GM19468 (cell line): ENCODE data around the gene SPAG16.
"Not testable (repeated sequence)": the region's sequence is repeated elsewhere in the genome, so short reads cannot be mapped to it uniquely, and the experiment has no call there.

ENCODE experiments used
- ATAC-seq: cut with Tn5 transposase; IDR thresholded peaks from one replicate; pipeline ENCODE4 v1.9.1; 2021; ENCODE audit warnings: mild to moderate bottlenecking, moderate library complexity, moderate number of reproducible peaks; ENCODE audit not compliant: unreplicated experiment; ENCODE audit errors: extremely low read depth

Gene SPAG16

DNA sequence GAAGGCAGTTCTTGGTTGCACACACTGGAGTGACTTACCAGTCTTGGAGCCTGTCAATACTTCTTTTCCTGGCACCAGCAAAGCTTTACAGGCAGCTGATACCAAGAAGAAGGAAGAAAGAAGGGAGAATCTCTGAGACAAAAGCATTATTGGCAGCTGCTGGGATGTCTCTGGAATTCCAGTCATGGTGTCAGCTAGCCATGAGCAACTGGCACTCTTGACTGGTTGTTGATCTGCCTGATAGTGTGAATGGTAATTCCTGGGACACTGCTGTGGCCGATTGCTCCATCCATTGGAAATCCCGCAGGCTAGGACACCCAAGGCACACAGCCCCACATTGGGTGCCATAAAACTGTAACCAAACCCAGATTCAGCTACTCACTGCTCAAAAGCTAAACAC, 17.8 kb upstream of the SPAG16 start:
- no peak for ATAC-seq

DNA sequence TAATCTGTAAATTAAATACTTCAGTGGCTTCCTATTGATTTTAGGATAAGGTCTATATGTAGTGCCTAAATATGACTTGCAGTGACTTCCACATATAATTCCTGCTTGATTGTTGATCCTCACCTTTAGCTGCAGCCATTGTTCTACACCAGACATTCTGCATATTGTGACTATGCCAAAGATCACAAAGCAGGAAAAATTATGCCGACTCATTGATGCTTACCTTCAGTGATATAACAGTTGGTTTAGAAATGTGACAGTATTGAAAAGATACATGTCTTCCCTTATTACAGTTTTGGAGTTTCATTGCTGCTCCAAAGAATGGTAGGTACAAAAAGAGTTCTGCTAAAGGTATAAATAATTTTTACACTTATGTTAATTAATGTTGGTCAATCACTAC, 12.3 kb upstream of the SPAG16 start:
- ATAC-seq, result no peak

DNA sequence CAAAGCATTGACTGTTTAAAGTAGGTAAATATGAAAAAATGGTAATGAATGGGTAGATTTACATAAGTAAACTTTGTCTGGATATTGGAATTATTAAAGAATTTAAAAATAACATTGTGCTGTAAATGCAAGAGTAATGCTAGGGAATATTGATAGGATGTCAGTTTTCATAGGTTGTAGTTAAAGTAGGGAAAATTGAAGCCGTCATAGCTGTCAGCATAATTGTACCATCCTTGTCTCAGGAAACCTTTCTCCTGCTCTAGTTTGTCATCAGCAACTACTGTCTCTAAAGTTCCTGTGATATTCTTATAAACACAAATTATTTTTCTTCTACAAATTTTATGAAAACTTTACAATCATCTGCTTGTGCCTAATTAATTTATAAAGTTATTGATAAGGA, 10.1 kb upstream of the SPAG16 start:
- ATAC-seq, result no peak

DNA sequence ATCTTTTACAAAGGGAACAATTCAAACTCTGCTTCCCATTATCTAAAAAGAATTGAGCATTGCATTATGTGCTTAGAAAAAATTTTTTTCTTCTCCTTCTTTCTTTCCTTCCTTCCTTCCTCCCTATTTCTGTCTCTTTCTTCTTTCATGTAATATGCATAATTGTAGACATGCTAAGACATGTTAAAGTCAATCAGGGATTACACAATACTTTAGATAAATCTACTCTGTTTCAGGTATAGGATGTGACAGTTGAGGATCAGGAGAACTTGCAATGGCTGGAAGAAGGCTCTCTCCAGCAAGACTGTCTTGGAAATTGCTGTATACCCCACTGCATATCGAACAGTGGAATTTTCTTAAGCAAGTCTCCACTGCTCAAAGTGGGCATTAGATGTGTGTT, 9.0 kb upstream of the SPAG16 start:
- ATAC-seq, result no peak

DNA sequence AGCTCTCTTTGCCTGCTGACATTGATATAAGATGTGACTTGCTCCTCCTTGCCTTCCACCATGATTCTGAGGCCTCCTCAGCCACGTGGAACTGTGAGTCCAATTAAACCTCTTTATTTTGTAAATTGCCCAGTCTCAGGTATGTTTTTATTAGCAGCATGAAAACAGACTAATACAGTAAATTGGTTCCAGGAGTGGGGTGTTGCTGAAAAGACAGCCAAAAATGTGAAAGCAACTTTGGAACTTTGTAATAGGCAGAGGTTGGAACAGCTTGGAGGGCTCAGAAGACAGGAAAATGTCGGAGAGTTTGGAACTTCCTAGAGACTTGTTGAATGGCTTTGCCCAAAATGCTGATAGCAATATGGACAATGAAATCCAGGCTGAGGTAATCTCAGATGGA, 7.1 kb upstream of the SPAG16 start:
- not testable (repeated sequence) for ATAC-seq

DNA sequence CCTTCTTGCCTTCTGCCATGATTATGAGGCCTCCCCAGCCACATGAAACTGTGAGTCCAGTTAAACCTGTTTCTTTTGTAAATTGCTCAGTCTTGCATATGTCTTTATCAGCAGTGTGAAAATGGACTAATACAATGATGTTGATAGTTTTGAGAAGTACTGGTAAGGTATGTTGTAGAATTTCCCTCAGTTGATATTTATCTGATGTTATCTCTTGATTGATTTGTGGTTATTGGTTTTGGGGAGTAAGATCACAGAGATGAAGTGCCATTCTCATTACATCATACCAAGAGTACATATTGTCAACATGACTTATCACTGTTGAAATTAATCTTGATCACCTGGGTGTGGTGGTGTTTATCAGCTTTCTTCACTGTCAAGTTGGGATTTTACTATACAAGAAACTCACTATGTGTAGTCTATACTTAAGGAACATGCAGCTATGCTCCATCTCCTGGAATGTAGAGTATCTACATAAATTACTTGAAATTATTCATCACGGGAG, 5.1 kb upstream of the SPAG16 start:
- no peak for ATAC-seq

DNA sequence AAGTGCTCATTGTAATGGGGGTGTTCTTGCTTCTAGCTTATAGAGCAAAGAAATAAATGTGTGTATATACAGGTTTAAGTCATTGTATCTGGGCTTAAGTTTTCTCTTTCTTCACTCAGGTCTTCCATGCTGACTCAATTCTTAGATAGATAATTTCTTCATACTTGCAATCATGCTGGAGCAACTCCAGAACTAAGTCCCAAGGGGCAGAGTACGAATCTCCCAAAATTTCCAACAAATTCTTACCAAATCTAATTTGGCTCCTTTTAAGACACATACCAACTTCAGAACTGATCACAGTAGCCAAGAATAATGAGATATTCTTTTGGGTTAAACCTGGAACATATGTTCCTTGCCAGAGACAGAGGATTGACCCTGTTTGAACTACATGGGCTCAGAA, 4.3 kb upstream of the SPAG16 start:
- no peak for ATAC-seq

DNA sequence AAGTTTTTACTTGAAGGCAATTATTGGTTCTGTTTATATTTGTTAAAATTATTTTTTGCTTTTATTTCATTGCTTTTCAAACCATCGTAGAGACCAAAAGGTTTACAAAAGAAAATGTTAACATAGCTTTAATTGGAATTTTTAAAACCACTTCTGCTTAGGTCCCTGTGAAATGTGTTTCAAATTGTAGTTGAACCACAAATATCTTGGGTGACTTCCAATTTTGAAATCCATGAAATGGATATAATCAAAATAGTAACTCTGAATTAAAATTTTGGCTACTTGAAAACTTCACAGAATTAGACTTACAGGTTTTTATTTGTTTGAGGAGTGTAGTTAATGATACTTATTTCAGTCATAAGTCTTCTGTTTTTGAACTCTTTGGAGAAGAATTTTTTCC, 3.1 kb upstream of the SPAG16 start:
- no peak for ATAC-seq

DNA sequence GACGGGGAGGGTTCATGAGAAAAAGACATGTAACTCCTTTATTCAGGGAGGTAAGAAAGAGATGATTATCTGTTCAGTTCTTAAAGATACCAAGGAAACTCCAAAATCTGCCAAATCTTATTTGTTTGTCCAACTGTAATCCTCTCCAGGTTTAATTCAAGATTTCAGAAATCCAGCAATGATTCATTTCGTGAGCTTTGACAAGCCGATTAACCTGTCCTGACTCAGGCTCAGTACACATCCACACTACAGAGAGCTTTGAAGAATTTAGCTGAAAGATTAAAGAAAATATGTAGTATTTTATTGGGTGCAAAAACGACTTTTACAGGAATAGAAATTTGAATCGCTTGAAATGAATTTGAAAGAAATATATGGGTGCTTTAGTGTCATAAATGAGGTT, 1.1 kb downstream of the SPAG16 start:
- no peak for ATAC-seq

DNA sequence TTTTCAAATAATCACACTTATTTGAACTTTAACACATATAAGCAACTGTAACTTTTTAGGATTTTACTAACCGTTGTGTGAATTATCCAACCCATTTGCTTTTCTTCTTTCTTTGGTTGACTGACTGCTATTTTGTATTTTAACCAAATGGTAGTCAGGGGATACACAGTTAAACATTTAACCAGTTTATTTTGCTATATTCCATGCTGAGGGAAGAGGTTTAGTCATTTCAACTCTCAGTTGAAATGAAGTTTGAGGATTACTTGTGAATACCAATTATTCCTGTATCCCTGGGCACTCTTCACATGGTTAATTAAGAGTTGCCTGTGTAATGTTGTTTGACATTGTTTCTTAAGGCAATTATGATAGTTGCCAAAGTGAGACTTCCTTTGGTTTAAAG, 1.9 kb downstream of the SPAG16 start:
- ATAC-seq, result no peak

DNA sequence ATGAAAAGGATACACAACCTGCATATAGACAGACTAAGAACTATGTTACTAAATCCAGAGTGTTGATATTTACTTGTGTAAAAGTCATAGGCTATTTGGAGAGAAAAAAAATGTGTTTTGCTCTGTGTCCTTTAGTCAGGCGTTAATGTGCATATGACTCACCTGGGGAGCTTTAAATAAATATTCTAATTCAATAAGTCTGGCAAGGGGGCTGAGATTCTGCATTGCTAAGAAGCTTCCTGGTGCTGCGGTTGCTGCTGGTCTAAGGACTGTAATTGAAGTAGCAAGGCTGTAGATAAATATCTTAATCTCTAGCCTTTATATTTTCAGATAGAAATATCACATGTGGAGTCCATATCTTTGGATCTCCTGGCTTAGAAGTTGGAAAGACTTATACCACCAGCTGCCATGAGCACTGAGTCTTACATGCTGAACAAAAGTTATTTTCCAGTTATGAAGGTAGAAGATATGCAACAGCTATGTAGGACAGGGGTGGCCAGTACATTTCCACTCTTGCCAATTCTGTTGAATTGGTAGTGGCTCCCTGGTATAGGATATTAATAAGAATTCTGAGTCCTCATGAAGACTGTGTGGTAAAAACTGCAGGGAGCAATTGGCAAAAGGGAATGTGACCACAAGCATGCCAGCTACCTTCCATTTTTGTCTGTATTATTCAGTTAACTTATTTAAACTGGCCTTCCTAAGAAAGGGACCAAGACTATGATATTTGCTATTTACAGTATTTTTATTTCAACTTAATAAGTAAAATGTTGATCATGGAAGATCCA, 4.8 kb downstream of the SPAG16 start:
- ATAC-seq, result no peak

DNA sequence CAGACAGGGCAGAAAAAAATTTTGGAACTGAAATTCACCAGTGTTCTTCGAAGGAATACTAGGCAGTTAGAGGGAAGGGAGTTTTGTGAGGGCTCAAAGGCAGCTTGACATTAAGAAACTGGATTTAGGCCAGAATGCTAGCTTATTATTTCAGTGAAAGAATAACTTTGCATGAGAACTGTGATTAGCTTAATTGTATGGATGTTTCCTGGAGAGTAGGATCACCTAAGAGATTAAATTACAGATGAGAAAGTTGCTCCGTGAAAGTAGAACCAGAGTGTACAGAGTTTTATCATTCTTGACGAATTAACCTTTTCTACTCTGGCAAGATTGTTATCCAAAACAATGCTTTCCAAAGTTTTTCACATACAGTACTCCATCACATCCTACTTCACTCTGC, 6.2 kb downstream of the SPAG16 start:
- no peak for ATAC-seq

DNA sequence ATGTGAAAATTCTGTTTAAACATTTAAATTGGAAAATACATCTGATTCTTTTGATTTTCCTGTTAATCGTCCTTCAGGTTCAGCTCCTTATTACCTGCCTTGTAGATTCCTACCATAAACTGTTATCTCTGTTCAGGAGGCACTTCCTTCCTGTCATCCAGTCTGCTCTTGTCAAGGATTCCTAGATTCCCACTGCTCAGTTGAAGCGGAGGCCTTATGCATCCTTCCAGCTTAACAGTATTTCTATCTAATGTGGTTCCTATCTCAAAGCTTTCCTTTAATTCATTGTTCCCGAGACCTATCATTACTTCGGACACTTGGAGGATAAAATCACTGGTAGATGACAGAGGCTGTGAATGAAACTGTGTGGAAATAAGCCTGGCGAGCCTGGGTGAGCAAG, 12.0 kb downstream of the SPAG16 start:
- no peak for ATAC-seq

DNA sequence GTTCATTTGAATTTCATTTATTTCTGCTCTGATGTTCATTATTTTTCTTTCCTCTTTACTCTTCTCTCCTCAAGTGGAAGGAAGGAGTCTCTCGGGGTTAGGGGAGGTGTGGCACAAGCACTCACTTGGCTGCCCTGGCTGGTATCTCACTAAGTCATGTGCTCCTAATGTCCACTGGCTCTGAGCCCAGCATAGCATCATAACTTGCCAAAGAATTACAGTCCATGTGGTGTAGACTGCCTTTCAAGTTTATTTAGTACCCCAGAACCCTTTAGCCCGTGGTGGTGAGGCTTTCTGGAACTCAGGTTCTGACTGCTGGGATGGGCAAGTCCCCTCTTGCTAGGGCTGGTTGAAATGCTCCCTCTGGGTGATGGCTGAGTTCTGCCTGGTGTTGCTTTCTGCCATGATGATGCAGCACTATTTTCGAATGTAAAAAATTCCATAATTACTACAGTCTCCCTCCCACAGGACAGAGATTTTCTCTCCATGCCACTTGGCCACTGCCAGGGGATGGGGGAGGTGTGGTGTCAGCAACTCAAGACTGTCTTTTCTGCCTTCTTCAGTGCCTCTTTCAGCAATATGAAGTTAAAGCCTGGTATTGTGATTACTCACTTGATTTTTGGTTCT, 22.2 kb downstream of the SPAG16 start:
- no peak for ATAC-seq

DNA sequence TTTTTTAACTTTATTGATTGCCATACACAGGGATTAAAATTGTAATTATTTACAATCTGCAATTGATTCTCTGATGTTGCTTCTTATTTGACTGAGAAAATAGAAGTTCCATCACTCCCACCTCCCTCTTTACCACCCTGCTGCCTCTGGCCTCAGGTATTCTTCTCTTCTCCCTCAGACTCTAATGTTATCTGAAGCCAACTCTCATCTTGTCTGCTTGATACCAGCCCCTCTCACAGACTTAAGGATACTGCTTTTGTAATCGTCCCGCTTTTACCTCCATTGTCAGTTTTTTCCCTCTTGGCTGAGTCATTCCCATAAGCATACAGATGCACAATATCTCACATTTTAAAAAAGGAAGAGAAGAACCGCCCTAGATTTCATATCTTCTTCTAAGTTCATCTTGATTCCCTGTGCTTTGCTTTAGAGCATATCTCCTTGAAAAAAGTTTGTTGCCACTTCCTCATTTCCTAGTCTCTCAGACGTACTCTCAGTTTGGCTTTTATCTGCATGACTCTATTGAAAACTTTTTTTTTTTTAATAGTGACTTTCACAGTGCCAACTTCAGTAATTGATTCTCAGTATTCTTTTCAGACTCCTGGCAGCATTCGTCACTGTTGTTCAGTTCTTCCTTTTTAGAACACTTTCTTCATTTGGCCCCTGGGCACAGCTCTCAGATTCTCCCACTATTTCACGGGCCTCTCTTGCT, 31.1 kb downstream of the SPAG16 start:
- no peak for ATAC-seq

DNA sequence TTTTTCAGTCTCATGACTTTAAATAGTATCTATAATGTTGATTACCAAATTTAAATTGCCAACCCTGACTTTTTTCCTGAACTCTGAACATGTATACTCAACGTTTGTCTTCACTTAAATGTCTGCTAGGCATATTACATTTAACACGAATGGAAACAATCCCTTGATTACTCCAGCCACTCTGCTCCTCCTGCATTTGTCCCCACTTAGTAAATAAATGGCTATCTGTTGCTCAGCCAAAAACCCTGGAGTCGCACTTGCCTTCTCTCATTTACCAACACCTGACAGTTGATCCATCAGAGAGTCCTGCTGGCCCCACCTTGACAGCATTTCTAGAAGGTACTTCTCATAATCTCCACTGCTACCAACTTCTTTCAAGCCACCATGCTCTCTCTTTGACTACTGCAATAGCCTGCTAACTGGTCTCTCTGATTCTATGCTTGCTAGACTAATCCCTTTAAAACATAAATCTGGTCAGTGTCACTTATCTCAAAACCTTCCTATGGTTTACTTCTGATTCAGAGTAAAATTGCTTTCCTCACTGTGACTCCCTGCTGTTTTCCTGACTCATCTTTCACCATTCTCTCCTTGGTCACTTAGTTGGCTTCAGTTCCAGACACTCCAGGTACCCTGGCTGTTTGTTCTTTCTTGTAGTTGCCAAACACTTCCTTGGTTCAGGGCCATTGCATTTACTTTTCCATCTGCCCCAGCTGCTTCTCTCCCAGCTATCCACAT, 31.9 kb downstream of the SPAG16 start:
- ATAC-seq, result no peak

DNA sequence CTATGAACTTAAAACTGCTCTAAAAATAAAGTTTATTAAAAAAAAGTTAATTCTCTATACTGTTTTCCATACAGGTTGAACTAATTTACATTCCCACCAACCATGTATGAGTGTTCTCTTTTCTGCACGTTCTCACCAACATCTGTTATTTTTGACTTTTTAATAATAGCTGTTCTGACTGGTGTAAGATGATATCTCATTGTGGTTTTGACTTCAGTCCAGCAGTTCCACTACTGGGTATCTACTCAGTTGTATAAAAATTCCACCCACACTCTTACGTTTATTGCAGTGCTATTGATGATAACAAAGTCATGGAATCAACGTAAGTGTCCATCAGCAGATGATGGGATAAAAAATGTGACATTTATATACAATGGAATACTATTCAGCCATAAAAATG, 33.7 kb downstream of the SPAG16 start:
- no peak for ATAC-seq

DNA sequence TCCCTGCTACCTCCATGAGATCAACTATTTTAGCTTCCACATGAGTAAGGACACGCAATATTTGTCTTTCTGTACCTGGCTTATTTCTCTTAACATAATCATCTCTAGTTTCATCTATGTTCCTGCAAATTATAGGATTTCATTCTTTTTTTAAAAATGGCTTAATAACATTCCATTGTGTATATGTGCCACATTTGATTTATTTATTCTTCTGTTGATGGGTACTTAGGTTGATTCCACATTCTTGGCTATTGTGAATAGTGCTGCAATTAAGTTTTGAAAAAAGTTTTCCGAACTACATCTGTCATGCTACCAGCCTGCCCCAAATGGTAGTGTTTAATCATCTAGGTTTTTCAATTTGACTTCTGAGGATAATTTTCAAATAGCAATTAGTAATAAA, 36.3 kb downstream of the SPAG16 start:
- no peak for ATAC-seq

DNA sequence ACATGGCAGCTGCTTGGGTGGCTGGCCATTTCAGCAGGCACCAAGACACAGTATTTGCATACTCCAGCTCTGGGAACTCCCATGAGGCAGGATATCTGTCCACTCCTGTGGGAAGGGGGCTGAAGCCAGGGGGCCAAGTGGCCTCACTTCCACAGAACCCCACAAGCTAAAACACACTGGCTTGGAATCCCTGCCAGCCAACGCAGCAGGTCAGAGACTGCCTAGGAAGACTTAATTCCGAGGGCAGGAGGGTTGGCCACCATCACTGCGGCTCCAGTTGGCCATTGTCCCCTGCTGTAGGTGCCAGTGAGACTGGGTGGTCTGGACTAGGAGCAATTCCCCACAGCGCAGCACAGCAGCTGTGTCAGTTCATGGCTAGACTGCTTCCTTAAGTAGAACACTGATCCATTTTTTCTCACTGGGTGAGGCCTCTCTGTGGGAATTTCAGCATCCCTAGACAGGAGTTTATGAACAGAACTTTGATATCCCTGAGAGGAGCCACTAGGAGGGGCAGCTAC, 52.0 kb downstream of the SPAG16 start:
- no peak for ATAC-seq

DNA sequence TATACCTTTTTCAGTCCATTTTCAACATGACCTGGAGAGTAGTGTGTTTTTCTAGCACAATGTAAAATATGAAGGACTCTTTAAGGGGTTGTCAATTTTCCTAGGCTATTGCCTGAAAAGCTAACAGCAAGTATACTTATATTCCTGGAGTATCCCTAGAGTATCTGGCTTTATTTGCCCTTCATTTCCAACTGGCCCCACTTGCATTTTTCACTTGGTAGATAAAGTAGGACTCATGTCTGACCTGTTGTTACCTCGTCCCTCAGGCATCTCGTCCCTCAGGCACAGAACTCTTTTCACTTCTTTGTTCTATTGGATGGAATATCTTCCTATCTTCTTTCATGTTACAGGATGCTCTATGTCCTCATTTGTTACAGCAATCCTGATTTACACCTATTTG, 69.2 kb downstream of the SPAG16 start:
- ATAC-seq, result no peak
